Measurements from ENCODE around the gene MED14. TPM values are rescaled to one million over a fixed set of nuclear protein-coding genes. Genes with fewer than 3 reads are reported as not detected.

The MED14 gene
- total and polyA plus RNA-seq, 2 of the 4 experiments (the other 2 are of a cell fraction) = 17.6 to 25.9 TPM

GRCh38 chrX:40778861-40779575 lies 43.7 kb upstream of the MED14 start:
- Histone ChIP-seq H3K4me3 (ENCODE audit: insufficient read depth, low read depth, low read length) (no peak overlapping the region), H2BK20ac (ENCODE audit: low read depth, low read length) (no peak overlapping the region), H3K27me3 (ENCODE audit: control insufficient read depth, insufficient read depth, low read length) (no peaks in the 10 kb centered on the region; the same call in 1 of the 2 replicates), H2AK5ac (ENCODE audit: low read depth, low read length) (no peak overlapping the region; the same call in 1 of the 2 replicates), H3K14ac (replicated peaks; ENCODE audit: low read depth, low read length) (no peak overlapping the region), H3K79me1 (ENCODE audit: low read depth in 1 of 2, low read length in 2 of 2) (no peaks in the 10 kb centered on the region), H3K9ac (ENCODE audit: low read depth, low read length) (no peak overlapping the region), H2BK15ac (ENCODE audit: low read depth, low read length) (no peak overlapping the region), H3K9me3 (ENCODE audit: control insufficient read depth, insufficient read depth, low read length) (no peaks in the 10 kb centered on the region), H3K4ac (ENCODE audit: low read depth, low read length) (no peak overlapping the region), H3K4me1 (ENCODE audit: control insufficient read depth, insufficient read depth, low read length) (no peaks in the 10 kb centered on the region), H4K5ac (ENCODE audit: low read depth, low read length) (no peak overlapping the region), H3K27ac (ENCODE audit: insufficient read depth, low read length) (no peak overlapping the region), H3K56ac (ENCODE audit: extremely low read depth, insufficient read depth, low read length) (no peak overlapping the region), H3K9me1 (ENCODE audit: insufficient read depth, low read length) (no peaks in the 10 kb centered on the region; the same call in 1 of the 2 replicates), H3K23ac (ENCODE audit: low read depth, low read length) (no peak overlapping the region), H3K36me3 (ENCODE audit: control insufficient read depth, insufficient read depth, low read length) (no peaks in the 10 kb centered on the region), H4K91ac (ENCODE audit: insufficient read depth, low read depth, low read length) (no peak overlapping the region), H2AK9ac (replicated peaks; ENCODE audit: low read depth, low read length, poor library complexity) (no peak overlapping the region), H4K8ac (ENCODE audit: low read depth in 2 of 2, low read length in 2 of 2) (no peak overlapping the region), H2BK120ac (ENCODE audit: low read depth, low read length) (no peak overlapping the region), H2AFZ (replicated peaks; ENCODE audit: low read length, poor library complexity) (no peak overlapping the region), H3K4me2 (ENCODE audit: low read depth, low read length) (no peak overlapping the region), H3K18ac (ENCODE audit: low read depth, low read length) (no peak overlapping the region), H2BK5ac (ENCODE audit: low read depth, low read length, poor library complexity, severe bottlenecking) (no peak overlapping the region), H4K20me1 (ENCODE audit: insufficient read depth, low read length) (no peaks in the 10 kb centered on the region)
- 67% methylated on average over 1 of the region's 4 CpGs; no CpG with 5 or more reads in 1 of the 2 experiments for WGBS, 2 experiments (ENCODE audit: extremely low coverage in 2 of 2, insufficient read length in 1 of 2)
- in situ Hi-C loops (cut with MboI; ENCODE audit: low sequenced_read_pairs) (no loop called here), dilution Hi-C loops (cut with HindIII; ENCODE audit: low sequenced_read_pairs, unreplicated experiment) (no loop called here), intact Hi-C loops (cut with micrococcal nuclease) (no loop called here)
- no peak for TF ChIP-seq POLR2A (IDR thresholded peaks at IDR 0.05; ENCODE audit: low read depth, low read length)
- no peak for TF ChIP-seq CHD1 (IDR thresholded peaks at IDR 0.05; ENCODE audit: low read depth, low read length)
- TF ChIP-seq, protein P1, sequence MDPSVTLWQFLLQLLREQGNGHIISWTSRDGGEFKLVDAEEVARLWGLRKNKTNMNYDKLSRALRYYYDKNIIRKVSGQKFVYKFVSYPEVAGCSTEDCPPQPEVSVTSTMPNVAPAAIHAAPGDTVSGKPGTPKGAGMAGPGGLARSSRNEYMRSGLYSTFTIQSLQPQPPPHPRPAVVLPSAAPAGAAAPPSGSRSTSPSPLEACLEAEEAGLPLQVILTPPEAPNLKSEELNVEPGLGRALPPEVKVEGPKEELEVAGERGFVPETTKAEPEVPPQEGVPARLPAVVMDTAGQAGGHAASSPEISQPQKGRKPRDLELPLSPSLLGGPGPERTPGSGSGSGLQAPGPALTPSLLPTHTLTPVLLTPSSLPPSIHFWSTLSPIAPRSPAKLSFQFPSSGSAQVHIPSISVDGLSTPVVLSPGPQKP (IDR thresholded peaks at IDR 0.05; ENCODE audit: borderline replicate concordance, low read depth, low read length) = no peak
- no peak for TF ChIP-seq NFE2L2 (IDR thresholded peaks at IDR 0.05; ENCODE audit: low read depth, low read length)
- no peak for TF ChIP-seq FOS (IDR thresholded peaks at IDR 0.05; ENCODE audit: low read depth, low read length)
- TF ChIP-seq BHLHE40 (IDR thresholded peaks at IDR 0.05; ENCODE audit: low read depth, low read length) = no peak
- TF ChIP-seq SMC3 (IDR thresholded peaks at IDR 0.05; ENCODE audit: low read depth, low read length) = no peak
- TF ChIP-seq RCOR1 (IDR thresholded peaks at IDR 0.05; ENCODE audit: insufficient replicate concordance, low read length) = no peak
- TF ChIP-seq MAZ (IDR thresholded peaks at IDR 0.05; ENCODE audit: borderline replicate concordance, low read depth, low read length) = no peak
- TF ChIP-seq RFX5 (IDR thresholded peaks at IDR 0.05; ENCODE audit: low read depth, low read length) = no peak
- TF ChIP-seq RAD21 (IDR thresholded peaks at IDR 0.05; ENCODE audit: low read length) = no peak
- TF ChIP-seq CTCF (conservative IDR thresholded peaks at IDR 0.05; ENCODE audit: low read depth, low read length) = no peak
- TF ChIP-seq MAFK (IDR thresholded peaks at IDR 0.05; ENCODE audit: low read depth, low read length) = no peak
- no peak for TF ChIP-seq CEBPB (IDR thresholded peaks at IDR 0.05; ENCODE audit: low read depth, low read length)
- TF ChIP-seq, protein P2, sequence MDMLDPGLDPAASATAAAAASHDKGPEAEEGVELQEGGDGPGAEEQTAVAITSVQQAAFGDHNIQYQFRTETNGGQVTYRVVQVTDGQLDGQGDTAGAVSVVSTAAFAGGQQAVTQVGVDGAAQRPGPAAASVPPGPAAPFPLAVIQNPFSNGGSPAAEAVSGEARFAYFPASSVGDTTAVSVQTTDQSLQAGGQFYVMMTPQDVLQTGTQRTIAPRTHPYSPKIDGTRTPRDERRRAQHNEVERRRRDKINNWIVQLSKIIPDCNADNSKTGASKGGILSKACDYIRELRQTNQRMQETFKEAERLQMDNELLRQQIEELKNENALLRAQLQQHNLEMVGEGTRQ (IDR thresholded peaks at IDR 0.05; ENCODE audit: low read depth, low read length) = no peak
- no peak for TF ChIP-seq MXI1 (IDR thresholded peaks at IDR 0.05; ENCODE audit: borderline replicate concordance, low read depth, low read length)
- CTCF ChIA-PET = no interaction called here
- no TSS peak for BruUV-seq (replicated peaks)
- DNase-seq (peak; percentile 72), ATAC-seq (ENCODE audit: low read depth) (no peak; the same call in 1 of the 2 replicates)
- POLR2A ChIA-PET (ENCODE audit: unreplicated experiment) = no interaction called here

Data from IMR-90 (cell line).